NCI-H146 treated with DMSO at 0.1 percent for 48 hours (cell line): ENCODE results near the gene NTRK1.
"Not testable (repeated sequence)": the region's sequence is repeated elsewhere in the genome, so short reads cannot be mapped to it uniquely, and the experiment has no call there.

Experiments used
- DNase-seq: peaks from one replicate; lab custom pipeline; 2025; ENCODE audit not compliant: unreplicated experiment; lab: John Stamatoyannopoulos, UW

Gene NTRK1

DNA sequence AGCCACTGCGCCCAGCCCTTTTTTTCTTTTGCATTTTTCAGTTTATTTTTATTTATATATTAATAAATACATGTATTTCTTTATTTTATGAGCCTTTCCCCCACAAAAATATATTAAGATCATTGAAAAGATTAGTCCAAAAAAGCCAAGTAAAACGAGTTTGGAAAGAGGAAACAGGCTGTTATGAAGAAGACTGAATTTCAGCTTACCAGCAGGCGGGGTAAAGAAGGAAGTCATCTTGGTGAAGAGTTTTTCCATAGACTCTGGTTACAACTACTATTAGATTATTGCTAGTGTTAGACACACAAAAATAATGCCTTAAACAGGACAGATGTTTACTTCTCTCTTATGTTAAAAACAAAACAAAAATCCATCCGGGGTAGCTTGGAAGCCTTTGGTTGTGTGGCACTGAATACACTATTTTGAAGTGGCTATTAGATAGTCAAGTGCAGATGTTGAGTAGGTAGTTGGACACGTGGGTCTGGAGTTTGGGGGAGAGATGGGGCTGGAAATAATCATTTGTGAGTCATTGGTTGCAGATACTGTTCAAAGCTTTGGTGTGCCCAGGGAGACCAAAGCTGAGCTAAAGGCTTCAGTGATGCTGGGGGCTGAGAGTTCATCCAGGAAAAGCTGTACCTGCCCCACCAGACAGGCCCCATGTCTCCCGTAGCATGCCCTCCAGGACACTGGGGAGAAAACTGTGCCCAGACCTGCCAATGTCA lies 51.1 kb downstream of the NTRK1 start:
- no peak for DNase-seq

DNA sequence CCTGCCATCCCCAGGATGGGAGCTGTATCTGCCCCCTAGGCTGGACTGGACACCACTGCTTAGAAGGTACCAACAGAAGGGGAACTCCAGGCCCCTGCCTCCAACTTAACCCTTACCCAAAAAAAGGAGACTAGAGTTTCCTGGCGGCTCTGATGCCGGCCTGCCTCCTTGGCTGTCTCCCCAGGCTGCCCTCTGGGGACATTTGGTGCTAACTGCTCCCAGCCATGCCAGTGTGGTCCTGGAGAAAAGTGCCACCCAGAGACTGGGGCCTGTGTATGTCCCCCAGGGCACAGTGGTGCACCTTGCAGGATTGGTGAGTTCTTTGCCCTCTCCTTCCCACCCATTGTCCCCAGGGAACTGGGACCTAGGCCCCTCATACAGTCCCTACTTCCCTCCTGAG lies 51.6 kb downstream of the NTRK1 start:
- no peak for DNase-seq

DNA sequence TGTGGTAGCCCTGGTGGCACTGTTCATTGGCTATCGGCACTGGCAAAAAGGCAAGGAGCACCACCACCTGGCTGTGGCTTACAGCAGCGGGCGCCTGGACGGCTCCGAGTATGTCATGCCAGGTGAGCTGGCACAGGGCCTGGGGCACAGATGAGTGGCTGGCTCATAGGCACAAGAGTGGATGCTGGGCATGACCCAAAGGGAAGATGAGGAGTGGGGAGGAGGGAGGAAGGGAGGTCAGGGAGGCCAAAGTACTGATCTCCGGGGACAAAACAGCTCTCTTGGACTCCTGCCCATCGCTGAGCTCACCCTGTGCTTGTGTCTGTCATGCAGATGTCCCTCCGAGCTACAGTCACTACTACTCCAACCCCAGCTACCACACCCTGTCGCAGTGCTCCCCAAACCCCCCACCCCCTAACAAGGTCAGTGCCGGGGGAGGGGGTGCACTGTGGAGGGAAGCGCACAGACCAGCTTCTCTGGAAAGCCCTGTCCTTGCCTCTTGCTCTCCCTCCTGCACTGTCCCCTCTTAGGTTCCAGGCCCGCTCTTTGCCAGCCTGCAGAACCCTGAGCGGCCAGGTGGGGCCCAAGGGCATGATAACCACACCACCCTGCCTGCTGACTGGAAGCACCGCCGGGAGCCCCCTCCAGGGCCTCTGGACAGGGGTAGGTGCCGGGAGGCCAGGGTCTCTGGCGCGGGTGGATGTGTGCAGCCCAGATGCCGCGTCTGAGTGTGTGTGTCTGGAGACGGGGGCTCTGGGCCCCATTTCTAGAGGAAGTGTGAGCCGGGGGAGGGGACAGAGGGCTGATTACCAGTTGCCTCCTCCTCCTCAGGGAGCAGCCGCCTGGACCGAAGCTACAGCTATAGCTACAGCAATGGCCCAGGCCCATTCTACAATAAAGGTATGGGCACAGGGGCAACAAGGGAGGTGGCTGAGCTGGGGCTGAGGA lies 52.5 kb downstream of the NTRK1 start:
- DNase-seq: no peak

DNA sequence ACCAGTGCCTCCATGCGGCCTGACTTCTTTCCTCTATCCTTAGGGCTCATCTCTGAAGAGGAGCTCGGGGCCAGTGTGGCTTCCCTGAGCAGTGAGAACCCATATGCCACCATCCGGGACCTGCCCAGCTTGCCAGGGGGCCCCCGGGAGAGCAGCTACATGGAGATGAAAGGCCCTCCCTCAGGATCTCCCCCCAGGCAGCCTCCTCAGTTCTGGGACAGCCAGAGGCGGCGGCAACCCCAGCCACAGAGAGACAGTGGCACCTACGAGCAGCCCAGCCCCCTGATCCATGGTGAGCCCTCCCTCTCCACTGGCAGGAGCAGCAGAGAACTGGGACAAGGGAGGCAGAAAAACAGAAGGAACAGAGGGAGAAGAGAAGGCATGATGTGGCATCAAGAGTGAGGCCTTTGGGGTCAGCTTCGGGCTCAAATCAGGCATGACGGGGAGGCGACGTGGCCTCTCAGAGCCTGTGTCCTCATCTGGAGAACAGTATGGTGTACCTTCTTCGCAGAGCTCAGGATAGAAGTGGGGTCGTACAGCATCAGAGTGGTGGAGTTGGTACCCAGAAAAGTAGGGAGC lies 53.2 kb downstream of the NTRK1 start:
- no peak for DNase-seq

DNA sequence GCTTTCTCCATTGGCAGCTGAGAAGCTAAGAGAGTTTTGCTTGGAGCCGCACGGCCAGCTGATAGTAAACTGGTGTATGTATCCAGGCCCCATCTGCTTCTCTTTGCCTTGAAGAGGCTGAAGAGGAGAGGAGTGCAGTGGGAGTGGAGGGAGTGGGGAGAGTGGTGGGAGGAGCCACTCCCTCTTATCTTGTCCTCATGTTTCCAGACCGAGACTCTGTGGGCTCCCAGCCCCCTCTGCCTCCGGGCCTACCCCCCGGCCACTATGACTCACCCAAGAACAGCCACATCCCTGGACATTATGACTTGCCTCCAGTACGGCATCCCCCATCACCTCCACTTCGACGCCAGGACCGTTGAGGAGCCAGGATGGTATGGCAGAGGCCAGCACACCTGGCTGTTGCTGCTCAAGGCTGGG lies 53.8 kb downstream of the NTRK1 start:
- no peak for DNase-seq

DNA sequence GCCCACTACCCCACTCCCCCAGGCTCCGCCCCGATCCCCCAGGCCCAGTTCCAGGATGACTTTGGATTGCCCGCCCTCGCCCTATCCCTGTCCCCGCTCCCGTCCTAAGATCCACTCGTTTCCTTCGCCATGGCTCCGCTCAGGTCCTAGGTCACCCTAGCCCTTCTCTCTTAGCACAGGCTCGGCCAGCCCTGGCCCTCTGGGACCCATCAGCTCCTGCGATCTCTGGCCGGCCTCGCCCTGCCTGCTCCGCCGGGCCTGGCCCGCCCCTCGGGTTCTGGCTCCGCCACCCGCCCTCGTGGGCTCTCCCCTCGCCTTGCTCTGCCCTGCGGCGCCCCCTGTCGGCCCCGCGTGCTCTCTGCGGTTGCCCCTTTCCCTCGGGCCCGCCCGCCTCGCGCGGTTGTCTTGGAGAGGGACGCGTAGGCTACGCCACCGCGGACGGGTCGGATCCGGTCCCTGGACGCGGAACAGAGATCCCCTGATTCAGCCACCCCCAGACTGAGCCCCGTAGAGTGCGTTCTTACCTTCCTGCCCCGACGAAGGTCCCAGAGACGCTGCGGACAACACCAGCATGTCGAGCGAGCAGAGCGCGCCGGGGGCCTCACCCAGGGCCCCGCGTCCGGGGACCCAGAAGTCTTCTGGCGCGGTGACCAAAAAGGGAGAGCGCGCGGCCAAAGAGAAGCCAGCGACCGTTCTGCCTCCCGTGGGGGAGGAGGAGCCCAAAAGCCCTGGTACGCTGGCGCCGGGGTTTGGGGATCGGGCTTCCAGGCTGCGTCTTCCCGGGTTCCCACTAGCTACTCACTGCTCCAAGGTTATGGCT lies 59.8 kb downstream of the NTRK1 start, which contains the start of gene LRRC71:
Gene LRRC71, plus strand, starts transcription at position 400 of the 820 bp plus-strand sequence. Its CDS starts 172 bp downstream, at position 572.
- DNase-seq: peak; percentile 48

DNA sequence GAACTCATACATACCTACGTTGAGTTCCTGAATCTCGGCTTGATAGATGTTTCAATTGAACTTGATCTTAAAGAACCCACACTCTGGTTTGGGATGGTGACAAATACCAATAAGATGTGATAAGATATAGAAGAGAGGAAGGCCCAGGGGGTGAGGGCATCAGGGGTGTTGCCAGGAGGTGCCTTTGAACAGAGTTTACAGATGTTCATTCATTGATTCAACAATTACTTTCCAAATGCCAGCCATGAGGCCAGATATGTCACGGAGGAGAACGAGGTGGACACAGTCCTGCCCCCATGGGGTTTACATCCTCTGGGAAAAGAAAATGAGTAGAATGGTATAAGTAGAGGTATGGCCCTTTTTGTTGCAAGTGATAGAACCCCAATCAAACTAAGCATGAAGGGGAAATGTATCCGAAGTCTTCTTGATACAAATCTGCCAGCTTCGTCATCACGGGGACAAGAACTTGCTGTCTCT lies 60.4 kb downstream of the NTRK1 start:
- no peak for DNase-seq

DNA sequence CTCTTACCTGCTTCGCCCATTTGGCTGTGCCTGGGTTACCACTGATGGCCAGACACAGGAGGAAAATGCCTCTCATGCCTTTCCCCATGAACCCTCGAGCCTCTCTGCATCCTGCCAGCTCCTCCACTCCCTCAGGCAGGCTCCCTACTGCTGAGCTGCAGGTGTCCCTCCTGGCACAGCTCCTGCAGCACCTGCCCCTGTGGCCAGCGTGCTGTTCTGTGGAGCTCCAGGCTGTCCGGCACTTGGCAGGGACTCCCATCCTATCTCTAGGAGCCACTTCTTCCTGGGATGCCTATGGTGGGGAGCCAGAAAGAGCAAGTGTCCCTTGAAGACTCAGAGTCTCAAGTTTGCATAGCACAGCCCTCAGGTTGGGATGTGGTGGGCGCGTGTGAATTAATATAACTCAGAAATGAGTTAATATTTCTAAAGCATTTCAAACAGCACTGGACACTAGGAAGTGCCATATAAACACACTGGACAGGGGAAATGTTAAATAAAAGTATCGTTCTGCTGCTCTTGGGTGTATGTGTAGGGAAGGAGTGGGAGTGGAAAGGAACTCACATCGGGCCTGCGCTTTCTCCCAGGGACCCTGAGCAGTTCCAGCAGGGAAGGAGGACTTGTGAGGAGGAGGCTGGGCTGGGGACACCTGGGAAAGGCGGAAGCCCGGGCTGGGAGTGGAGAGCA lies 62.5 kb downstream of the NTRK1 start:
- DNase-seq: peak; percentile 35

DNA sequence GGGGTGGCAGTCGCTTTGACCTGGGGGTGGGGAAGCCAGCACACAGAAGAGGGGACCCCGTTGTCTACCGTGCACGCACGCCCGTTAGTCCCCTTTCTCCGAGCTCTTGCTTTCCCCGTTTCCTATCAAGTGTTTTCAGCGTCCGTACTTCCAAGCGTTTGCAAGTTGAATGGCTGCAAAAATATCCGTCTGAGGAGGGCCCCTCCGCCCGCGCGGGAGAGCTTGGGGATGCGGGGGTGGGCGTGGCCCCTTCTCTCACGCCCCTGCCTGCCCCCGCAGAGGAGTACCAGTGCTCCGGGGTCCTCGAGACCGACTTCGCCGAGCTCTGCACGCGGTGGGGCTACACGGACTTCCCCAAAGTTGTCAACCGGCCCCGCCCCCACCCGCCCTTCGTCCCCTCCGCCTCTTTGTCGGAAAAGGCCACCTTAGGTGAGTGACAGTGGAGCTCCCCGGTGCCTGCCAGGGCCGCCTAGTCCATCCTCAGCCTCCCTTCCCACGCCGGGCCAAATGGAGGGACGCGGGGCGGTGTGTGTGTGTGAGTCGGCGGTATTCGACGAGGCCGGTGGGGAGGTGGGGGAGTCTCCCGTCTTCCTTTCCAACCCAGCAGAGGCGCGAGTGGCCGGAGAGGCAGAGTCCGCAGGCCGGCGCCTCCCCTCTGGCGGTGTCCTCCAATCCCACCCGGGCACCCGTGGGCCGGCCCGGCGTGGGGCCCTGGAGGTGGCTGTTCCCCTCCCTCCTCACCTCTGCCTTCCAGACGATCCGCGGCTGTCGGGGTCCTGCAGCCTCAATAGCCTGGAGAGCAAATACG lies 63.2 kb downstream of the NTRK1 start:
- DNase-seq: no peak

DNA sequence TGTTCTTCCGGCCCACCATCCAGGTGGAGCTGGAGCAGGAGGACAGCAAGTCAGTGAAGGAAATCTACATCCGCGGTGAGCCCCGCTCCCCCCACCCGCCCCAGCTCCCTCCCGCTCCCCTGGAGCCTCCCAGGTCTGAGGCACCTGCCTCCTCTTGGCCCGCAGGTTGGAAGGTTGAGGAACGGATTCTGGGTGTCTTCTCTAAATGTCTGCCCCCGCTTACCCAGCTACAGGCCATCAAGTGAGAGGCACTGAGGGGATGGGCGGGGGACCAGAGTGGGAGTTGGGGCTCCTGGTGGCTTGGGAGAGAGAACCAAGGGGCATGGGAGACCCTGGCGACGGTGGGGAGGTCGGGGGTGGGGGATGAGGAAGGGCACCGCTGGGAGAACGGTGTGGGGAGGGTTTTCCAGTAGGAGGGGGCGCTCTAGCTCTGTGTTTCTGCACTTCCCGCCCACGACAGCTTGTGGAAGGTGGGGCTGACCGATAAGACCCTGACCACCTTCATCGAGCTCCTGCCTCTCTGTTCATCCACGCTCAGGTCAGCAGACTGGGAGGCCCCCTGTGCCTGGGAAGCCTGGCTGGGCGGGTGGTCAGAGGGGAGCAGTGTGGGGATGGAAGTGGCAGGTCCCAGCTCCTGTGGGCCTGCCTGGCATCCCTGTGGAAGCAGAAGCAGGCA lies 64.0 kb downstream of the NTRK1 start:
- no peak for DNase-seq

DNA sequence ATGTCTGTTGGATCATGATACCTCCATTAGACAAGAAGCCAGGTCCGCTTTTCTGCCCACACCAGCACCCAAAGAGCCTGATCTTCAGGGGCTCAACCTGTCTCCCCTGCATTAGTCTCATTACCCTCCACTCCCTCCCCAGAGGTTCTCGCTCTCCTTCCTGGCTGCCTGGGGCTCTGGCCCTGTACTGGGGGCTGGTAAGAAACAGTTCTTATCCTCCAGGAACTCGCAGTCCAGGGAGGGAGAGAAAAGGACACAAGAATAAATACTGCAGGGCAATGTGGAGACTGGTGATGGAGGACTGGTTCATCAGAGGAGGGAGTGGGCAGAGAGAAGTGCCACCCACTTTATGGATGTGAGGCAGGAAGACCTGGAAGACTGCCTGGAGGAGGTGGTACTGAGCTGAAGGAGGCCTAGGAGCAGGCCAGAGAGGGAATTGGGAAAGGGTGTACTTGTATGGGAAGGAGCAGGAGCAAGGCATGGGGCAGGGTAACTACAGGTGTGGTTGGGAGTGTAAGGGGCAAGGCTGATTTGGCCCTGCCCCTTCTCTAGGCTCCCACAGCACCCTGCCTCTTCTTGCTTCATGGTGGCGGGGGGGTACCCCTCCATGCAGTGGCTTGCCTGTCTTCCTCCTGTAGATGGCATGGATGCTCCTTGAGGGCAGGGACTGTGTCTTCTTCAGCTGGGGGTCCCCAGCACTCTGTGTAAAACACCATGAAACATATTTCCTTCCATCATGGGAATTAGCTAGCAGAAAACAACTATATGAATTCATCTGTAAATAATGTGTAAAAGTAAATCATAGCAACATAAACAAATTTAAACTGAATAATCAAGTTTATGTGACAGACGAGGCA lies 64.7 kb downstream of the NTRK1 start:
- no peak for DNase-seq

DNA sequence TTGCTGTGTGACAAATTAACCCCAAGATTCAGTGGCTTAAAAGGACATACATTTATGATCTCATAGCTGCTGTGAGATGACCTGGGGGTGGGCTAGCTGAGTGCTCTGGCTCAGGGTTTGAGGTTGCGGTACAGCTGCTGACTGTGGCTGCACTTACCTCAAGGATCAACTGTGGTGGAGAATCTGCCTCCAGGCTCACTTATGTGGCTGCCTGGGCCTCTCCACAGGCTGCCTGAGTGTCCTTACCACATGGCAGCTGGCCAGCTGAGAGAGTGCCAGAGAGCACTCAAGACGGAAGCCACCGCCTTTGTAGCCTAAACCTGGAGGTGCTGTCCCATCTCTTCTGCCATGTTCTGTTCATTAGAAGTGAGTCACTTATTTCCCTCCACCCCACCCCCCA lies 65.5 kb downstream of the NTRK1 start:
- no peak for DNase-seq

DNA sequence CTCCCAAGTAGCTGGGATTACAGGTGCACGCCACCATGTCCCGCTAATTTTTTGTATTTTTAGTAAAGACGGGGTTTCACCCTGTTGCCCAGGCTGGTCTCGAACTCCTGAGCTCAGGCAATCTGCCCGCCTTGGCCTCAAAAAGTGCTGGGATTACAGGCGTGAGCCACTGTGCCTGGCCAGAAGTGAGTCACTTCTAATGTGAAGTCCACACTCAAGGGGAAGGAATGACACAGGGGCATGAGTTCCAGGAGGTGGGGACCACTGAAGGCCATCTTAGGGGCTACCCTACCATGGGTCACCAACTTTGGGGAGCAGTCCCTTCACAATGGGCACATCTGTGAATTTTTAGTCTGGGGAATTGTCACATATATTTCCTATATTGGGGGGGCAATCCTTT lies 66.0 kb downstream of the NTRK1 start:
- DNase-seq: not testable (repeated sequence)

DNA sequence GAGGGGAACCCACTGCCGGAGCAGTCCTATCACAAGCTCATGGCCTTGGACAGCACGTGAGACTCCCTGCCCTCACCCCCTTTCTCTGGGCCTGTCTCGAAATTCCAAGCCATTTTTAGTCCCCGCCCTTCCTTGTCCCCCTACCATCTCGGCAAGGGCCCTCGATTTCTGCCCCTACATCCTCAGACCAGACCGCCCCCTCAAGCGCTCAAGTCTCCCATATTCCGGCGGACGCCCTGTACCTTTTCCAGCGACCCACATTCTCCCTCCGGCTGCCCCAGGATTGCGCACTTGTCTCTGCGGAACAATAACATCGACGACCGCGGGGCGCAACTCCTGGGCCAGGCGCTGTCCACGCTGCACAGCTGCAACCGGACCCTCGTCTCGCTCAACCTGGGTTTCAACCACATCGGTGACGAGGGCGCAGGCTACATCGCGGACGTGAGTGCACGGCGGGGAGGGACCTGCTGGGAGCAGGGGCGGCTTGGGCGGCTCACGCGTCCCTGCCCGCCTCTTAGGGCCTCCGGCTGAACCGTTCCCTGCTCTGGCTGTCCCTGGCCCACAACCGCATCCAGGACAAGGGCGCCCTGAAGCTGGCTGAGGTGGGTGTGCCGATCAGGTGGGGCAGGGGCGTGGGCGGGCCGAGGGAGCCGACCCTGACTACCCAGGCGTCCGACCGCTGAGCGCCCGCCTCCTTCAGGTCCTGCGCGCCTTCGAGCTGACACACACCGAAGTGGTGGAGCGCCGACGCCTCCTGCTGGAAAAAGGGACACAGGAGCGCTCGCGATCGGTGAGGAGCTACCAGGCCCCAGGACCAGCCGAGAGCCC lies 66.8 kb downstream of the NTRK1 start:
- DNase-seq: peak; percentile 40

DNA sequence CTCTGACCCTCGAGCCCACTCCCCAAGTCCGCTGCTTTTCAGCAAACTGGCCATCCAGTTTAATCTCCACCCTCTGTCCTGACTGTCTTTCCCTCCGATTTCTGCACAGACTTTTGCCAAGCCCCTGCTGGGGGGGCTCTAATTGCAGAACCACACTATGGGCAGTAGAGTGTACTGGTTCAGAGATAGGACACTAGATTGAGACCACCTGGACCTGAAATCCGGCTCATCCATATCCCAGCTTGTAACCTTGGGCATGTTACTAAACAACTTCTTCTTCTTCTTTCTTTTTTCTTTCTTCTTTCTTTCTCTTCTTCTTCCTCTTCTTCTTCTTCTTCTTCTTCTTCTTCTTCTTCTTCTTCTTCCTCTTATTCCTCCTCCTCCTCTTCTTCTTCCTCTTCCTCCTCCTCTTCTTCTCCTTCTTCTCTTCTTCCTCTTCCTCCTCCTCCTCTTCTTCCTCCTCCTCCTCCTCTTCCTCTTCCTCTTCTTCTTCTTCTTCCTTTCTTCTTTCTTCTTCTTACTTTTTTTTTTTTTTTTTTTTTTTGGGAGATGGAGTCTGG lies 67.5 kb downstream of the NTRK1 start:
- no peak for DNase-seq

DNA sequence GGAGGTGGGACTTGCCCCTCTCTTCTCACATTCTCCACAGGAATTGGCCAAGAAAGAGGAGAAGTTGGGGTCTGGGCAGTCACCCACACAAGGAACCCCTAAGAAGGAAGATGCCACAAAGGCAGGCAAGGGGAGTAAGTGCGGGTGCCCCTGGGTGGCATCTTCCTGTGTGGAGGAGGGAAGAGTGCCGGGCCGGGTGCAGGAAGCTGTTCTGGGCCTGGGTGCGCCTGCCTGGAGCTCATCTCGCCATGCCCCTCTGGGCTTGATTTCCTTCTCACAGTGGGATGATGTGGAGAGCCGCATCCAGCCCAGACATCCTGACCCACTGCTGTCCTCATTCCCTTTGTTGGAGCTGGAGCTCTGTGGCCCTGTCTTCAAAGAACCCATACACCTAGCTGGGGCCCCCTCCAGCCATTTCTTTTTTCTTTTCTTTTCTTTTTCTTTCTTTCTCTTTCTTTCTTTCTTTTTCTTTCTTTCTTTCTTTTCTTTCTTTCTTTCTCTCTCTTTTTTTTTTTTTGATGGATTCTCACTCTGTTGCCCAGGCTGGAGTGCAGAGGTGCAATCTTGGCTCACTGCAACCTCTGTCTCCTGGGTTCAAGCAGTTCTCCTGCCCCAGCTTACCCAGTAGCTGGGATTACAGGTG lies 69.1 kb downstream of the NTRK1 start:
- DNase-seq: no peak
